ENCODE measurements around the gene HNRNPLL. TPM values are rescaled to one million over a fixed set of nuclear protein-coding genes. Genes with fewer than 3 reads are reported as not detected.

Gene HNRNPLL
- total and polyA plus RNA-seq, 2 of the 13 experiments (the other 11 are each of a cell fraction or from before 2014, with no cell fraction given), result 49.4 to 103 TPM

DNA sequence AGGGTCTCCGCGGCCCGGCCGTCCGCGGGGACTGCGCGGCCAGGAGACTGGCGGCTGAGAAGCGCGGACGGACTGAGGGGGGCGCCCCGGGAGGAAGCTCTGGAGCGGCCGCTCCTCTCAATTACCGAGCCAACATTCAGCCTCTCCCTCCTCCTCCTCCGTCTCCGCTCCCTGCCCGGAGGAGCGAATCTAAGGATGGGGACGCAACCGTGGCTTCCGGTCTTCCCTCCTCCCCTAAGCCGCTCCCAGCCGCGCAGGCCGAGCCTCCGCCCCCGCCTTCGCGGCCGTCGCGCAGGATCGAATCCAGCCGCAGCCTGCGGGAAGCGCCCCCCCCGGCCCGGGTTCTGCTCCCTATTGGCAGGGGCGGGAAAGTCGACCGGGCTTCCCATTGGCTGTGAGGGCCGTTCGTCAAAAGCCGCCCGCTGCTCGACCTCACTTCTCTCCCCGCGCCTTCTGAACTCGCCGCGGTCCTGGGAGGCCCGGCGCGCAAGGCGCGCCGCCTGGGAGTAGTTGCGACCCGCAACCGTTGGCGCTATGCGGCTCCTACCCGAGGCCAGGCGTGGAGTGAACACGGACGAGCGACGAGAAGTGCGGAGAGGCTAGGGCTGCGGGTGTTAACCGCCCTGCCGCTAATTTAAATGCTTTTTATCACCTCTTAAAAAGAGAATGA, at the start of gene HNRNPLL (continued):
- TF ChIP-seq MED1 (CRISPR knock-in tag; IDR thresholded peaks at IDR 0.05) (peak; percentile 93), AGO2 (optimal IDR thresholded peaks at IDR 0.05; ENCODE audit: low read depth, low read length) (peak; percentile 71), HIVEP1 (CRISPR knock-in tag; IDR thresholded peaks at IDR 0.05) (peak; percentile 89), ZNF552 (CRISPR knock-in tag; IDR thresholded peaks at IDR 0.05; ENCODE audit: borderline replicate concordance) (peak; percentile 63; the same call in 1 of the 2 replicates), ZBTB21 (CRISPR knock-in tag; IDR thresholded peaks at IDR 0.05) (no peak; the same call in 1 of the 2 replicates), ZNF660 (CRISPR knock-in tag; IDR thresholded peaks at IDR 0.05; ENCODE audit: borderline replicate concordance, low read depth) (0 out of 2 replicates have a peak, but pooled peaks have one; percentile 29), ZNF143 (CRISPR knock-in tag; IDR thresholded peaks at IDR 0.05) (peak; percentile 66), ZNF263 (CRISPR knock-in tag; IDR thresholded peaks at IDR 0.05) (peak; percentile 98), KAT2B (IDR thresholded peaks at IDR 0.05; ENCODE audit: borderline replicate concordance, low read depth, low read length) (no peak), KDM2A (CRISPR knock-in tag; IDR thresholded peaks at IDR 0.05; ENCODE audit: borderline replicate concordance, low read depth) (peak; percentile 77; the same call in 1 of the 2 replicates), POLR2G (IDR thresholded peaks at IDR 0.05; ENCODE audit: low read depth, low read length) (peak; percentile 98), SUZ12 (IDR thresholded peaks at IDR 0.05; ENCODE audit: low read depth, low read length) (no peak), ZNF816 (CRISPR knock-in tag; IDR thresholded peaks at IDR 0.05; ENCODE audit: borderline replicate concordance) (no peak; the same call in 1 of the 2 replicates), FOXA3 (CRISPR knock-in tag; IDR thresholded peaks at IDR 0.05) (peak; percentile 69), SP4 (CRISPR knock-in tag; IDR thresholded peaks at IDR 0.05) (peak; percentile 66), ZNF562 (CRISPR knock-in tag; IDR thresholded peaks at IDR 0.05; ENCODE audit: borderline replicate concordance) (no peak), ZNF510 (CRISPR knock-in tag; IDR thresholded peaks at IDR 0.05; ENCODE audit: low read depth) (peak; percentile 96; the same call in 1 of the 2 replicates), FOSL2 (CRISPR knock-in tag; IDR thresholded peaks at IDR 0.05) (peak; percentile 68; the same call in 1 of the 2 replicates), AKAP8 (CRISPR knock-in tag; IDR thresholded peaks at IDR 0.05) (peak; percentile 77), TBP (CRISPR knock-in tag; IDR thresholded peaks at IDR 0.05) (no peak), PAX8 (CRISPR knock-in tag; IDR thresholded peaks at IDR 0.05; ENCODE audit: borderline replicate concordance) (peak; percentile 14), RORA (CRISPR knock-in tag; IDR thresholded peaks at IDR 0.05) (no peak), MEIS1 (CRISPR knock-in tag; IDR thresholded peaks at IDR 0.05; ENCODE audit: borderline replicate concordance) (no peak; the same call in none of the 2 replicates)
- TF ChIP-seq, protein P1, sequence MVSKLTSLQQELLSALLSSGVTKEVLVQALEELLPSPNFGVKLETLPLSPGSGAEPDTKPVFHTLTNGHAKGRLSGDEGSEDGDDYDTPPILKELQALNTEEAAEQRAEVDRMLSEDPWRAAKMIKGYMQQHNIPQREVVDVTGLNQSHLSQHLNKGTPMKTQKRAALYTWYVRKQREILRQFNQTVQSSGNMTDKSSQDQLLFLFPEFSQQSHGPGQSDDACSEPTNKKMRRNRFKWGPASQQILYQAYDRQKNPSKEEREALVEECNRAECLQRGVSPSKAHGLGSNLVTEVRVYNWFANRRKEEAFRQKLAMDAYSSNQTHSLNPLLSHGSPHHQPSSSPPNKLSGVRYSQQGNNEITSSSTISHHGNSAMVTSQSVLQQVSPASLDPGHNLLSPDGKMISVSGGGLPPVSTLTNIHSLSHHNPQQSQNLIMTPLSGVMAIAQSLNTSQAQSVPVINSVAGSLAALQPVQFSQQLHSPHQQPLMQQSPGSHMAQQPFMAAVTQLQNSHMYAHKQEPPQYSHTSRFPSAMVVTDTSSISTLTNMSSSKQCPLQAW (CRISPR knock-in tag; IDR thresholded peaks at IDR 0.05), result peak; percentile 83
- TF ChIP-seq, protein P2, sequence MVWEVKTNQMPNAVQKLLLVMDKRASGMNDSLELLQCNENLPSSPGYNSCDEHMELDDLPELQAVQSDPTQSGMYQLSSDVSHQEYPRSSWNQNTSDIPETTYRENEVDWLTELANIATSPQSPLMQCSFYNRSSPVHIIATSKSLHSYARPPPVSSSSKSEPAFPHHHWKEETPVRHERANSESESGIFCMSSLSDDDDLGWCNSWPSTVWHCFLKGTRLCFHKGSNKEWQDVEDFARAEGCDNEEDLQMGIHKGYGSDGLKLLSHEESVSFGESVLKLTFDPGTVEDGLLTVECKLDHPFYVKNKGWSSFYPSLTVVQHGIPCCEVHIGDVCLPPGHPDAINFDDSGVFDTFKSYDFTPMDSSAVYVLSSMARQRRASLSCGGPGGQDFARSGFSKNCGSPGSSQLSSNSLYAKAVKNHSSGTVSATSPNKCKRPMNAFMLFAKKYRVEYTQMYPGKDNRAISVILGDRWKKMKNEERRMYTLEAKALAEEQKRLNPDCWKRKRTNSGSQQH (CRISPR knock-in tag; IDR thresholded peaks at IDR 0.05; ENCODE audit: low read depth), result no peak
- TF ChIP-seq, protein P3, sequence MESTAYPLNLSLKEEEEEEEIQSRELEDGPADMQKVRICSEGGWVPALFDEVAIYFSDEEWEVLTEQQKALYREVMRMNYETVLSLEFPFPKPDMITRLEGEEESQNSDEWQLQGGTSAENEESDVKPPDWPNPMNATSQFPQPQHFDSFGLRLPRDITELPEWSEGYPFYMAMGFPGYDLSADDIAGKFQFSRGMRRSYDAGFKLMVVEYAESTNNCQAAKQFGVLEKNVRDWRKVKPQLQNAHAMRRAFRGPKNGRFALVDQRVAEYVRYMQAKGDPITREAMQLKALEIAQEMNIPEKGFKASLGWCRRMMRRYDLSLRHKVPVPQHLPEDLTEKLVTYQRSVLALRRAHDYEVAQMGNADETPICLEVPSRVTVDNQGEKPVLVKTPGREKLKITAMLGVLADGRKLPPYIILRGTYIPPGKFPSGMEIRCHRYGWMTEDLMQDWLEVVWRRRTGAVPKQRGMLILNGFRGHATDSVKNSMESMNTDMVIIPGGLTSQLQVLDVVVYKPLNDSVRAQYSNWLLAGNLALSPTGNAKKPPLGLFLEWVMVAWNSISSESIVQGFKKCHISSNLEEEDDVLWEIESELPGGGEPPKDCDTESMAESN (CRISPR knock-in tag; conservative IDR thresholded peaks at IDR 0.05), result peak; percentile 69; the same call in 1 of the 2 replicates
